HG02981 (cell line): Measurements from ENCODE around the gene HNRNPC.
"Not testable (repeated sequence)": the region's sequence is repeated elsewhere in the genome, so short reads cannot be mapped to it uniquely, and the experiment has no call there.

Source experiments
- ATAC-seq: cut with Tn5 transposase; IDR thresholded peaks from one replicate; pipeline ENCODE4 v1.9.1; 2021; ENCODE audit warnings: mild to moderate bottlenecking, moderate library complexity; ENCODE audit not compliant: unreplicated experiment

Gene HNRNPC

GRCh38 chr14:21197418-21198205 lies 71.6 kb downstream of the HNRNPC start:
- no peak for ATAC-seq

GRCh38 chr14:21194597-21194996 lies 74.6 kb downstream of the HNRNPC start:
- no peak for ATAC-seq

GRCh38 chr14:21192875-21193535 lies 76.2 kb downstream of the HNRNPC start:
- no peak for ATAC-seq

- ATAC-seq: no peak
These were observed 76.8 kb downstream of the HNRNPC start for GRCh38 chr14:21192447-21192822.

GRCh38 chr14:21191809-21192446 lies 77.3 kb downstream of the HNRNPC start:
- peak; percentile 87 for ATAC-seq

GRCh38 chr14:21191261-21191808 lies 77.9 kb downstream of the HNRNPC start:
- ATAC-seq: no peak

GRCh38 chr14:21185491-21185890 lies 83.8 kb downstream of the HNRNPC start:
- ATAC-seq: no peak

GRCh38 chr14:21184254-21184653 lies 85.0 kb downstream of the HNRNPC start:
- no peak for ATAC-seq

- ATAC-seq: no peak
These were observed 87.1 kb downstream of the HNRNPC start for GRCh38 chr14:21182166-21182565.

GRCh38 chr14:21171128-21171527 lies 98.1 kb downstream of the HNRNPC start:
- ATAC-seq: no peak

- no peak for ATAC-seq
These were observed 99.7 kb downstream of the HNRNPC start for GRCh38 chr14:21169573-21169972.

- ATAC-seq: no peak
These were observed 101.2 kb downstream of the HNRNPC start for GRCh38 chr14:21168055-21168454.

- not testable (repeated sequence) for ATAC-seq
These were observed 103.6 kb downstream of the HNRNPC start for GRCh38 chr14:21165670-21166069.

GRCh38 chr14:21165002-21165605 lies 104.1 kb downstream of the HNRNPC start:
- ATAC-seq: not testable (repeated sequence)

GRCh38 chr14:21163871-21164291 lies 105.4 kb downstream of the HNRNPC start:
- ATAC-seq: no peak

- no peak for ATAC-seq
These were observed 107.2 kb downstream of the HNRNPC start for GRCh38 chr14:21162081-21162480.

GRCh38 chr14:21160061-21160610 lies 109.1 kb downstream of the HNRNPC start:
- ATAC-seq: no peak
